Measurements from ENCODE around the gene TBC1D1. TPM values are rescaled to one million over a fixed set of nuclear protein-coding genes. Genes with fewer than 3 reads are reported as not detected.

The TBC1D1 gene
- total and polyA plus RNA-seq, 2 of the 8 experiments (the other 6 are each of a cell fraction or from before 2014, with no cell fraction given), result 96.9 to 162 TPM

GRCh38 chr4:38132107-38132673 is 241.3 kb downstream of the TBC1D1 start:
- H3K4me2 ChIP-seq (ENCODE audit: insufficient read depth in 1 of 2, low read depth in 2 of 2, low read length in 2 of 2), result peak overlapping the region in 1 of 2 experiments; percentile 2; a peak in 1 of 4 replicates
- TF ChIP-seq SP2 (IDR thresholded peaks at IDR 0.05; ENCODE audit: low read length) (no peak), FOSL1 (IDR thresholded peaks at IDR 0.05; ENCODE audit: insufficient read depth, low read depth, low read length) (no peak), TBP (IDR thresholded peaks at IDR 0.05; ENCODE audit: low read depth, low read length) (no peak), CBX8 (IDR thresholded peaks at IDR 0.05; ENCODE audit: borderline replicate concordance, low read depth, low read length) (no peak), SRF (IDR thresholded peaks at IDR 0.05; ENCODE audit: low read depth, low read length) (no peak), CTCF (IDR thresholded peaks at IDR 0.05; ENCODE audit: control extremely low read depth in 1 of 3, insufficient read depth in 1 of 3, low read depth in 1 of 3, low read length in 3 of 3) (no peak), CEBPB (IDR thresholded peaks at IDR 0.05; ENCODE audit: low read depth, low read length) (no peak), EGR1 (IDR thresholded peaks at IDR 0.05; ENCODE audit: borderline replicate concordance, low read depth, low read length) (no peak), CBX5 (IDR thresholded peaks at IDR 0.05; ENCODE audit: low read depth, low read length) (no peak), POU5F1 (IDR thresholded peaks at IDR 0.05; ENCODE audit: low read depth, low read length) (no peak), RAD21 (IDR thresholded peaks at IDR 0.05 in 1 of 2, conservative IDR thresholded peaks at IDR 0.05 in 1 of 2; ENCODE audit: low read depth in 2 of 2, low read length in 2 of 2) (no peak)

More at GRCh38 chr4:38132107-38132673, 241.3 kb downstream of the TBC1D1 start:
- Histone ChIP-seq H3K36me3 (ENCODE audit: control insufficient read depth in 2 of 4, insufficient read depth in 4 of 4, low read length in 3 of 4) (peaks cover 1 to 19% (median 7%) of the 10 kb centered on the region in 4 experiments; a peak in 4 of 8 replicates), H2BK20ac (ENCODE audit: low read length) (no peak overlapping the region), H3K9me3 (ENCODE audit: insufficient read depth in 2 of 2, low read depth in 1 of 2, low read length in 1 of 2) (no peaks in the 10 kb centered on the region), H2AK5ac (ENCODE audit: low read depth, low read length) (no peak overlapping the region), H3K4me1 (replicated peaks in 1 of 4; ENCODE audit: control insufficient read depth in 3 of 4, insufficient read depth in 4 of 4, low read length in 3 of 4) (peaks cover 11 to 30% (median 14%) of the 10 kb centered on the region in 4 experiments; a peak in 6 of 7 replicates), H3K79me2 (ENCODE audit: control insufficient read depth in 1 of 2, insufficient read depth in 2 of 2, low read length in 2 of 2) (no peaks in the 10 kb centered on the region), H4K91ac (replicated peaks; ENCODE audit: insufficient read length, low read length) (no peak overlapping the region), H3K4ac (replicated peaks; ENCODE audit: insufficient read length, low read depth, low read length) (no peak overlapping the region), H3K9ac (replicated peaks in 1 of 4; ENCODE audit: extremely low read depth in 1 of 4, low read depth in 3 of 4, low read length in 3 of 4) (no peak overlapping the region), H3K14ac (ENCODE audit: insufficient read length) (no peak overlapping the region), H3K18ac (ENCODE audit: extremely low read depth, low read length) (no peak overlapping the region), H3K27ac (ENCODE audit: low read depth, low read length) (no peak overlapping the region), H2AFZ (ENCODE audit: low read length) (no peak overlapping the region), H3K4me3 (ENCODE audit: extremely low read depth in 1 of 4, insufficient read depth in 2 of 4, low read depth in 3 of 4, low read length in 4 of 4) (no peak overlapping the region), H3K56ac (replicated peaks; ENCODE audit: insufficient read length, low read depth, low read length) (no peak overlapping the region), H4K20me1 (replicated peaks in 1 of 2; ENCODE audit: control insufficient read depth in 1 of 2, insufficient read depth in 2 of 2, low read length in 2 of 2) (peaks cover 6 to 11% of the 10 kb centered on the region in 2 experiments), H2BK15ac (ENCODE audit: low read length) (no peak overlapping the region), H2BK5ac (ENCODE audit: low read depth, low read length) (no peak overlapping the region; the same call in 1 of the 2 replicates), H2BK120ac (replicated peaks; ENCODE audit: low read depth, low read length) (no peak overlapping the region), H3K23me2 (ENCODE audit: low read depth, low read length) (no peaks in the 10 kb centered on the region), H3K27me3 (replicated peaks in 1 of 4; ENCODE audit: control insufficient read depth in 3 of 4, extremely low read depth in 1 of 4, insufficient read depth in 3 of 4, low read length in 3 of 4) (peaks cover 0 to 31% (median 25%) of the 10 kb centered on the region in 4 experiments; a peak in 6 of 7 replicates), H4K8ac (ENCODE audit: extremely low read depth, insufficient read depth, low read length) (no peak overlapping the region), H4K5ac (ENCODE audit: insufficient read length, low read depth, low read length) (no peak overlapping the region), H3K23ac (ENCODE audit: insufficient read length) (no peak overlapping the region), H2BK12ac (ENCODE audit: low read depth, low read length) (no peak overlapping the region), H3K79me1 (ENCODE audit: low read depth, low read length) (no peaks in the 10 kb centered on the region)
- FAIRE-seq (no peak), DNase-seq (ENCODE audit: low read depth in 1 of 2, low spot score in 2 of 2) (no peak)
- 74% methylated on average over 8 of the region's 8 CpGs; no CpG with 5 or more reads in 1 of the 2 experiments for WGBS, 2 experiments (ENCODE audit: extremely low coverage in 1 of 2, insufficient coverage in 1 of 2, insufficient read length in 1 of 2, insufficient replicate concordance in 2 of 2, low coverage in 1 of 2, low lambda C conversion rate in 2 of 2, missing lambda C conversion rate in 1 of 2)
- ChIA-PET POLR2A (ENCODE audit: partially characterized antibody) (no interaction called here), CTCF (ENCODE audit: partially characterized antibody) (interaction anchor here (0.6 to 6.9 kb wide), 7 partner anchors 12 to 608 kb away, joined by 3 to 49 read pairs (median 4); no protein-coding TSS in a partner anchor)
